ENCODE data around the gene SPRR1A. TPM values are rescaled to one million over a fixed set of nuclear protein-coding genes. Genes with fewer than 3 reads are reported as not detected.

The SPRR1A gene
- total RNA-seq, 2 donors from 2014 or later, result not detected

GRCh38 chr1:152959273-152959672 is 24.6 kb upstream of the SPRR1A start:
- Histone ChIP-seq H3K27ac (no peak overlapping the region), H3K4me3 (no peak overlapping the region), H3K4me1 (no peaks in the 10 kb centered on the region), H3K9me3 (no peaks in the 10 kb centered on the region), H3K27me3 (no peaks in the 10 kb centered on the region), H3K36me3 (no peaks in the 10 kb centered on the region)
- DNase-seq (ENCODE audit: low spot score), result no peak
- no peak for TF ChIP-seq CTCF (IDR thresholded peaks at IDR 0.05)

- DNase-seq (ENCODE audit: low spot score), result no peak
- Histone ChIP-seq H3K36me3 (no peaks in the 10 kb centered on the region), H3K4me1 (no peaks in the 10 kb centered on the region), H3K27ac (no peak overlapping the region), H3K9me3 (no peaks in the 10 kb centered on the region), H3K27me3 (no peaks in the 10 kb centered on the region), H3K4me3 (no peak overlapping the region)
- TF ChIP-seq CTCF (IDR thresholded peaks at IDR 0.05), result no peak
These were observed 24.0 kb upstream of the SPRR1A start for GRCh38 chr1:152959801-152960451.

- DNase-seq (ENCODE audit: low spot score), result no peak
- Histone ChIP-seq H3K9me3 (no peaks in the 10 kb centered on the region), H3K27me3 (no peaks in the 10 kb centered on the region), H3K36me3 (no peaks in the 10 kb centered on the region), H3K4me3 (no peak overlapping the region), H3K27ac (no peak overlapping the region), H3K4me1 (no peaks in the 10 kb centered on the region)
- TF ChIP-seq CTCF (IDR thresholded peaks at IDR 0.05), result no peak
These were observed 23.3 kb upstream of the SPRR1A start for GRCh38 chr1:152960452-152961044.

GRCh38 chr1:152961226-152961891 is 22.5 kb upstream of the SPRR1A start:
- H3K4me1 ChIP-seq, result no peaks in the 10 kb centered on the region
- no peak for DNase-seq (ENCODE audit: low spot score)

GRCh38 chr1:152962876-152963415 is 20.9 kb upstream of the SPRR1A start:
- Histone ChIP-seq H3K9me3 (no peaks in the 10 kb centered on the region), H3K27ac (no peak overlapping the region), H3K4me3 (no peak overlapping the region), H3K4me1 (no peaks in the 10 kb centered on the region), H3K36me3 (no peaks in the 10 kb centered on the region), H3K27me3 (no peaks in the 10 kb centered on the region)
- no peak for TF ChIP-seq CTCF (IDR thresholded peaks at IDR 0.05)
- no peak for DNase-seq (ENCODE audit: low spot score)

More at GRCh38 chr1:152961226-152961891, 22.5 kb upstream of the SPRR1A start:
- Histone ChIP-seq H3K27ac (no peak overlapping the region), H3K4me3 (no peak overlapping the region), H3K36me3 (no peaks in the 10 kb centered on the region), H3K9me3 (no peaks in the 10 kb centered on the region), H3K27me3 (no peaks in the 10 kb centered on the region)
- no peak for TF ChIP-seq CTCF (IDR thresholded peaks at IDR 0.05)
